GM12873 (cell line): ENCODE results near the gene CUEDC1.

Source experiments
- TF ChIP-seq, protein P1 (sequence below): IDR thresholded peaks from 2 replicates; pipeline ENCODE4 v1.5.1; 2012; ENCODE audit warnings: low read depth, mild to moderate bottlenecking, moderate library complexity, low read length, control low read depth; ENCODE audit not compliant: insufficient read depth; ENCODE audit errors: missing control alignments

CUEDC1 gene

GRCh38 chr17:57999010-57999495 is 43.8 kb upstream of the CUEDC1 start:
- TF ChIP-seq, protein P1, sequence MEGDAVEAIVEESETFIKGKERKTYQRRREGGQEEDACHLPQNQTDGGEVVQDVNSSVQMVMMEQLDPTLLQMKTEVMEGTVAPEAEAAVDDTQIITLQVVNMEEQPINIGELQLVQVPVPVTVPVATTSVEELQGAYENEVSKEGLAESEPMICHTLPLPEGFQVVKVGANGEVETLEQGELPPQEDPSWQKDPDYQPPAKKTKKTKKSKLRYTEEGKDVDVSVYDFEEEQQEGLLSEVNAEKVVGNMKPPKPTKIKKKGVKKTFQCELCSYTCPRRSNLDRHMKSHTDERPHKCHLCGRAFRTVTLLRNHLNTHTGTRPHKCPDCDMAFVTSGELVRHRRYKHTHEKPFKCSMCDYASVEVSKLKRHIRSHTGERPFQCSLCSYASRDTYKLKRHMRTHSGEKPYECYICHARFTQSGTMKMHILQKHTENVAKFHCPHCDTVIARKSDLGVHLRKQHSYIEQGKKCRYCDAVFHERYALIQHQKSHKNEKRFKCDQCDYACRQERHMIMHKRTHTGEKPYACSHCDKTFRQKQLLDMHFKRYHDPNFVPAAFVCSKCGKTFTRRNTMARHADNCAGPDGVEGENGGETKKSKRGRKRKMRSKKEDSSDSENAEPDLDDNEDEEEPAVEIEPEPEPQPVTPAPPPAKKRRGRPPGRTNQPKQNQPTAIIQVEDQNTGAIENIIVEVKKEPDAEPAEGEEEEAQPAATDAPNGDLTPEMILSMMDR, result no peak

DNA sequence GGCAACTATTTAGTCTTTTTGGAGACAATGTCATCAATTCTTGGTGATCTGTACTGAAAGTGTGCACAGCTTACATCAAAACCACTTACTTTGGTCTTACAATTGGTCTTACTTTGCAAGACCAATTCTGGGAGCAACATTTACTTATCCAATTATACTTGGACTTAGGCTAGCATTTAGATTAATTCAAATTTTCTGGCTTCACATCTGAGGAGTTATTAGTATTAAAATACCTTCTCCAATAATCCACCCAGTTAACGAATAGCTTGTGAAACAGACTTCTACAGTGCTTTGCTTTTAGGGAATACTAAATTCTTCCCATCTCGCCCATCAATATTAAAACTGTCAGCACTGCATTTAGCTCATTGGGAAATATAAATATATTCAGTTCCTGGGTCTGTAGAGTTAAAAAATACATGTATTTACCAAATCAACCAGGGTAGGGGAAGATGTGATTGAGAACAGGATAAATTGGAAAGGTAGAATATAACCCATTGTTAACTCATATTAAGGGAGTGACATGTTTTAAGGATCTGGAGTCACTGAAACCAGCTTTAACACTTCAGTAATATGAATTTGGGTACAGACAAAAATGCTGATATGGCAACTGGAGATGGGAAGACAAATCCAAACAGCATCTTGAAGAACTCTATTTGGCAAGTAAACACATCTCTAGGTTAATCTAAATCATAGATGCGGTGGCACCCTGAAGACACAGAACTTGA is 42.0 kb upstream of the CUEDC1 start:
- TF ChIP-seq, protein P1, result no peak

DNA sequence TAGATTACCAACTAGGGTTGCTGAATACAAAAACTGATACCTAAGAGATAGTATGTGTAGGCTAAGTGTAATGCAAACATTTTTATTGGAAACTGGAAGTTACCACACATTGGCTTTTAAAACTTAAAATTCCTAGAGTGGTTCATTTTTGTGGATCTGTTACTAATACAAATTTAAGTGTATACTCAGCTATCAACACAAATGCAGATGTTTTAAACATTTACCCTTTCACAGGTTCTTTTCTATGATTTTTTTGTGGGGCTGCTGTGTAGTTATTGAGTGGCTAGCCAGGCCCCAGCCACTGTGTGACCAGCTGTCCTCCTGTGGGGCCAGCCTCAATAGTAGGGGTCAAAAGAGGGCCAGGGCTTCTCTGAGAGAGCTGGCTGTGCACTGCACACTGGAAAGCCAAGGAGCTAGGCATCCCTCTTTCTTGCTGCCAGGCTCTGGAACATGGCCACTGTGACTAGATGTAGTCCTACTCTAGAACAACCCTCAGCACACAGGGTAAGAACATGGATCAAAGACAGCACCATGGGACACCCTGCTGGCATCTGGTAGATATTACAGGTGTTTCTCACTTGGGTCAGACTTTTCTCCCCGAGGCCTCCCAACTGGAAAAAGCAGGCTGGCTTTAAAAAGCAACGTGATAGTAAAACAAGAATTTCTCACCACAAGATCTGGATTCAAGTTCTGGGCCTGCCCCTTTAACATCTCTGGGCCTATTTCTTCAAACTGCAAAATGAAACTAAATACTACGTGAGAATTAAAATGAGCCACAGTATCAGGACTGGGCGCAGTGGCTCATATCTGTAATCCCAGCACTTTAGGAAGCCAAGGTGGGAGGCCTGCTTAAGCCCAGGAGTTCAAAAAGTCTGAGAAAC is 40.1 kb upstream of the CUEDC1 start:
- TF ChIP-seq, protein P1, result peak; percentile 79

DNA sequence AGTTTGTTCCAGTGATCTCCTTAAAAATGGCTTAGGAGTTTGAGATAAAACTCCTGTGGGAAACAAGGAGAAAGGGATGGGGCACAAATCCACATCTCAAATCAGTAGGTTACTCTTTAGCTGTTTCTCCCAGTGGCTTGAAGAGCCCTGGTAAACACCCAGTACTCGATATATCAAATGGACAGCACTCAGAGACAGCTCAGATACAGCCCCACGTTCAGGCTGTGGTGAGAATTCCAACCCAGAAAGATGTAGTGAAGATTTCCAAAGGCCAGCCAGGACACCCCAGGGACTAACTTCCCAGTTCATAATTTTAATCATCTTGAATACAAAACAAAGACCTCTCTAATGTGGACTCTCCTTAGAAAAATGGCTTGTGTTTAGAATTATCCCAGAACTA is 39.2 kb upstream of the CUEDC1 start:
- TF ChIP-seq, protein P1, result no peak

DNA sequence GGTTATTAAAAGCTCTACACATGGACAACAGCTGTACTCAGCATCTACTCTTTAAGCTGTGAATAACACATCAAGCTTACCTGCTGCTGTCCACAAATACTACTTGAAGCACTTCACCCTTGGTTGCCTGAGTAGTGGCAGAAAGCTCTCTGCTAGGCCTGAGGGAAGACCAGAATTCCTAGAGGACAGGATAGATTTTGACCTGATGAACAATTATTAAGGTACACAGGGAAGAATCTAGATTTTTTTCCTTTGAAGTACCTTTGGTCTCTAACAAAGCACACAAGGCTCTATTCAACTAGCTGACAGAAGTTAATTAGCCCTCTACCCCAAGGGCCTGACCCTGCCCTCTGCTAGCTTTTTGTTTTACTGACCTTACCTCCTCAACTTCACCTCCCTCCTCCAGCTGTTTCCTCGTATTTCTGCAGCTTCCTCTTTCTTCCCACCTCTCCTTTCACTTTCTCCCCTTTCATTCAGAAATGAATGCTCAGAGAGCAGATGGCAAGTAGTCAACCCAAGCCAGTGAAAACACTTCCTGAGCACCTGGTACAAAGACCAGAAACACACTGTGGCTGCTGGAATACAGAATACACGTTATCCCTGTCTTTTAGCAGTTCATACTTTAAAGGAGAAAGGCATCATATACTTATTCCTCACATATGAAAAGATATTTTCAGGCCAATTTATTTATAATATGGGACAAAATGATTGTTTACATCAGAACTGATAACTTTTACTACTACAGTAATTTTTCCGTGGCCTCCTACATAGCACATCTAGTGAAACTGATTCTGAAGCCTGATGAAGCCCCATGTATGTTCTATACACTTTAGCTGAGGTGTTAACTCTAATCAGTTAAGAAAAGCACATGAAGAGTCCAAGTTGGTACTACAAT is 38.5 kb upstream of the CUEDC1 start:
- TF ChIP-seq, protein P1, result no peak

GRCh38 chr17:57991537-57991936 is 36.3 kb upstream of the CUEDC1 start:
- TF ChIP-seq, protein P1, result no peak

- TF ChIP-seq, protein P1, result no peak
Measured at GRCh38 chr17:57990037-57990436, 34.8 kb upstream of the CUEDC1 start.
